KOPT-K1 (cell line): ENCODE data around the gene NRXN3.
"Not testable (repeated sequence)": the region's sequence is repeated elsewhere in the genome, so short reads cannot be mapped to it uniquely, and the experiment has no call there.

ENCODE experiments used
- H3K27ac ChIP-seq: fragments of 200-600 bp; sonication (generic); 2 replicates; pipeline ENCODE4 v1.5.1; 2016; ENCODE audit warnings: antibody characterized with exemption, mild to moderate bottlenecking, low read depth, low read length; ENCODE audit not compliant: poor library complexity, severe bottlenecking
- H3K36me3 ChIP-seq: fragments of 200-600 bp; sonication (generic); 2 replicates; pipeline ENCODE4 v1.5.1; 2017; ENCODE audit warnings: antibody characterized with exemption, mild to moderate bottlenecking, low read length, moderate library complexity; ENCODE audit not compliant: insufficient read depth
- H3K9me3 ChIP-seq: fragments of 200-600 bp; sonication (generic); 2 replicates; pipeline ENCODE4 v1.5.1; 2017; ENCODE audit warnings: antibody characterized with exemption, low read length, mild to moderate bottlenecking; ENCODE audit not compliant: insufficient read depth, poor library complexity, severe bottlenecking

The NRXN3 gene

DNA sequence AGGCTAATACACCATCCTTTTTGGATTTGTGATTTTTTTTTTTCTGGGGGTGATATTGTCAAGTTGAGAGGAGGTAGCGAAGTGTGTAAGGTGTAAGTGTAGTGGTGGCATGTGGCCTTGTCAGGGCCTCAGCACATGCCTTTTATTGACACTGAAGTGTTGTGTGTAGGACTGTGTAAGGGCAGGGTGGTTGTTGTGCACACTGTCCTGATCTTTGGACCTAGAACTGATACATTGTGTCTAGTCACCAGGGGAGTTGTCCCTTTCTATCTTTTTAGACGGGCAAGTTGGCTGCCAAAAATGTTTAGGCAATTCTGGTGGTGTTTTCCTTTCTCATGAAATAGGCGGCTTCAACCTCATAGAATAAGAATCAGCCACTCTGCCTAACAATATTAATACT is 244.0 kb downstream of the NRXN3 start:
- no peaks in the 10 kb centered on the region for H3K9me3 ChIP-seq
- no peaks in the 10 kb centered on the region for H3K36me3 ChIP-seq
- no peak overlapping the region for H3K27ac ChIP-seq

GRCh38 chr14:78417532-78417931 is 247.4 kb downstream of the NRXN3 start:
- Histone ChIP-seq H3K9me3 (no peaks in the 10 kb centered on the region), H3K36me3 (no peaks in the 10 kb centered on the region), H3K27ac (no peak overlapping the region)

DNA sequence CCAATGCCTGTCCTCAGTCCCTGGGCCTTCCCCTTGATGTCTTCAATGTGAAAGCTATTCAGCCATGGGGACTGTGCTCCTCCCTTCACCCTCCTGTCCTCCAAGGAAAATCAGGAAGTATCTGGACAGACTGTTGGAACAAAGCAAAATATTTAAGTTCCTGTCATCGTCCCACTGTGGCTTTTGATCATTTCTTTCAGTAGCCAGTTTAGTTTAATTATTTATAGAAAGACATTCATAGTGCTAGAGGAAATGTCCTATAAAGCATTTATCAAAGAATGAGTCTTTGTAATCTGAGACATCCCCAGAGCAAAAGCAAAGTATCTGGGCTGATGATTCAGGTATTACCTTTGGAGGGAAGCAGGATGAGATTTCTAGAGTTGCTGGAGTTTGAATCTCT is 254.1 kb downstream of the NRXN3 start:
- Histone ChIP-seq H3K36me3 (no peaks in the 10 kb centered on the region), H3K27ac (no peak overlapping the region), H3K9me3 (no peaks in the 10 kb centered on the region)

DNA sequence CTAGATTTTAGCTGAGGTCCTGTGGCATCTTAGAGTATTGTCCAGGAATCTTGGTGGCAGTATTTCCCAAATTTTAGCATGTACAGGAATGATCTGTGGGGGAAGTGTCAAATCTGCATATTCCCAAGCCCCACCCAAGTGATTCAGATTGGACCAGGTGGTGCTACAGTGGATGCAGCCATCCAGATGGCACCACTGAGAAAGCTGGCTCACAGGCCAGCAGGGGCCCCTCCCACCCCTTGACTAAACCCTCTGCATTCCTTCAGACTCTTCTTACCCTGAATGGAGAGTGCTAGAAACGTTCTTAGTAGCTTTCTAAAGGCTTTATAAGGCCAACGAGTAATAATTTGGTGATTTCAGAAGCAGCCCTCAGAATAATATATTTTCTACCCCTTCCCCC is 255.2 kb downstream of the NRXN3 start:
- Histone ChIP-seq H3K9me3 (no peaks in the 10 kb centered on the region), H3K36me3 (no peaks in the 10 kb centered on the region), H3K27ac (no peak overlapping the region)

DNA sequence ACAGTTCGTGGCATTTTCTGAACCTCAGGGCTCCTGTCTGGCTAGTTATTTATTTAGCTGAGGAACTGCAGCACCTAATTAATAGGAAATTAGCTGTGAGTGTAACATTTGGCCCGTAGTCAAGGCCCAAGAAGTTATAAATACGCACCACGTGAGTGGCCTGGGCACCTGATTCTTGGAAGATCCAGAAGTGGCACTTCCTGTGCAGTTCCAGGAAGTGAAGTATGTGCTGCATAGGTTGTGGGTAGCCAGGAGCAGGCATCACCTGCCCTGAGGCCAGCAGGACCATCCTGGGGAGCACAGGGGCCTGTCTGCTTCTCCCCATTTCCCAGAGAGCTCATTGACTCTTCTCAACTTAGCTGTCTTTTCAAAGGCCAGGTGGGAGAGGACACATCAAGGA is 255.6 kb downstream of the NRXN3 start:
- Histone ChIP-seq H3K27ac (no peak overlapping the region), H3K36me3 (no peaks in the 10 kb centered on the region), H3K9me3 (no peaks in the 10 kb centered on the region)

DNA sequence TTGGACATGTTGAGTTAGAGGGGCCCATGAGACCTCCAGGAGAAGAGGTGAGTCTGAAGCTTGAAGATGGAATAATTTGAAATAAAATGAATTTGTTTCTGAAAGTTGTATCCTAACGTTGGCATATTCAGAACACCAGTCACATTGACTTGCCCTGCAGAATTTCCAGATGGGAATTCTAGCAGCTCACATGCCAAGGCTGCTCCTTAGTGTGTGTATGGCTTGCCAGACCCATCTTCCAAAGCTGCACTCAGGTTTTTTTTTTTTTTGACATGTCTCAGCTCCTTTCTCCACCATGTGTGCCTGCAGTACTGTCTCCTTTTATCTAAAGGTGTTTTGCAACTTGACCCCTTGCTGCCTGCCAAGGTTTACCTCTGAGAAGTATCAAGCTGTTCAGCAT is 261.9 kb downstream of the NRXN3 start:
- H3K36me3 ChIP-seq = no peaks in the 10 kb centered on the region
- H3K27ac ChIP-seq = no peak overlapping the region
- no peaks in the 10 kb centered on the region for H3K9me3 ChIP-seq

DNA sequence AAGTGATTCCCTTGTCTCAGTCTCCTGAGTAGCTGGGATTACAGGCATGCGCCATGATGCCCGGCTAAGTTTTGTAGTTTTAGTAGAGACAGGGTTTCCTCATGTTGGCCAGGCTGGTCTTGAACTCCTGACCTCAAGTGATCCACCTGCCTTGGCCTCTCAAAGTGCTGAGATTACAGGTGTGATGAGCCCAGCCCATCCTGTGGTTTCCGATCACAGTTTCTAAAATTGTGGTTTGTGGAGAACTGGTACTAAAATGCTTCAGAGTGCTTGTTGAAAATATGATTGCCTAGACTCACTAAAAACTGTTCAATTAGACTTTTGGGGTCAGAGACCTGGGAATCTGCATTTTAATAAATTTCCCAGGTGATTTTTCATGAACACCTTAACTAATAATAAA is 267.3 kb downstream of the NRXN3 start:
- H3K27ac ChIP-seq, H3K9me3 ChIP-seq, H3K36me3 ChIP-seq: not testable (repeated sequence)

DNA sequence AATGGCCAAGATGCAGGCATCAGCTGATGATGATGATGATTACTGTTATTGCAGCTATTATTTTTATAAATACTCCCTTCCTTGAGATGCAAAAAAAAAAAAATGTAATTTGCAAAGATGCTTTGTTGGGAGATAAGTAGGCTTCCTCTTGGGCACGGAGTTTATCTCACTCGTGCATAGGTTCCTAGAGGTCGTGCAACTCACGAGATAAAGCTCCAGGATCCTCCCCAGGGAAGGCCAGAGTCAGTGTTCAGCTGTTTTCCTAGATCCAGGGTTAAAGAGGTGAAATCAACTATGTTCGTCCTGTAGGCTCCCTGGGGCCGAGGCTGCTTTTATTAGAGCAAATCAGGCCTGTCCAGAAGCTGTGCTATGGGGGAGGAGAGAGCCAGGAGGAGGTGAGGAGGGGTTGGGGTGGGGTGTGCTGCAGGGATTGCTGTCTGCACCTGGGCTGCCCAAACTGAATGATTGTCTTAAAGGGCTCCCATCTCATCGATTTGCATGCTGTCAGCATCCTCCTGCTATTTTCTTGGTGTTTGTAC is 270.3 kb downstream of the NRXN3 start:
- H3K36me3 ChIP-seq = no peaks in the 10 kb centered on the region
- no peaks in the 10 kb centered on the region for H3K9me3 ChIP-seq

DNA sequence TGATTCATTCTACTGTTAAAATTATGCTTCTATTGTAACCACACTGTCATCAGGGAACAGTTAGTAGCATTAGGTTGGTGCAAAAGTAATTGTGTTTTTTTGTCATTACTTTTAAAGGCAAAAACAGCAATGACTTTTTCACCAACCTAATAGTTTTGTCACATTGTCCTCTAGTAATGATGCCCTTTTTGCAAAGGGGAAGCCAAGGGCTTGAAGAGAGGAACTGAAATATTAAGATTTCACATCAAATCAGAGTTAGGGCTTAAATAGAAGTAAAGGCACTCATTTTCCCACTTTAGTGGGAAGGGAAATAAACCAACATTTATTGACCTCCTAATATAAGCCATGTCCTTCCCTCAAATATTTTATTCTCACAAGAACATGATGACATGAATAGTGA is 273.7 kb downstream of the NRXN3 start:
- Histone ChIP-seq H3K36me3 (no peaks in the 10 kb centered on the region), H3K9me3 (no peaks in the 10 kb centered on the region), H3K27ac (no peak overlapping the region)

More for the DNA sequence above, 270.3 kb downstream of the NRXN3 start:
- H3K27ac ChIP-seq = no peak overlapping the region

- Histone ChIP-seq H3K9me3 (no peaks in the 10 kb centered on the region), H3K36me3 (no peaks in the 10 kb centered on the region), H3K27ac (no peak overlapping the region)
Observed at GRCh38 chr14:78445275-78445674, 275.1 kb downstream of the NRXN3 start.

DNA sequence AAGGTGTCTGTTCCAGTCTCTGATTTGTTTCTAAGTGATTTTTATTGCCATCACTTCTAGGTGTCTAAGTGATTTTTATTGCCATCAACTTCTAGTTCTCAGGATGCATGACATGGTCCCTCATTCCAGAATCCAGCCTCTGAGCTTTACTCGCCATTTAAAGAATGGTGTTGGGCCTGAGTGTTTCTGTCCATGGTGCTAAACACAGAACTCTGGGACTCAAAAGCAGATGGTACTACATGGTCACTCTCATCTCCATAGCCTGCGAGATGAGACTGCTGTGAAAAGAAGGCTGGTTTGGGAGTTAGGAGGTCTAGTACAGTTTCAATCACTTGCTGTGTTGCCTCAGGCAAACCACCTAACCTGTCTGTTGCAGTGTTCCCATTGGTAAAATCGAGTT is 276.6 kb downstream of the NRXN3 start:
- H3K36me3 ChIP-seq = no peaks in the 10 kb centered on the region
- no peak overlapping the region for H3K27ac ChIP-seq
- H3K9me3 ChIP-seq = no peaks in the 10 kb centered on the region

GRCh38 chr14:78448164-78449094 is 278.3 kb downstream of the NRXN3 start:
- H3K36me3 ChIP-seq = no peaks in the 10 kb centered on the region
- H3K9me3 ChIP-seq = no peaks in the 10 kb centered on the region
- no peak overlapping the region for H3K27ac ChIP-seq

DNA sequence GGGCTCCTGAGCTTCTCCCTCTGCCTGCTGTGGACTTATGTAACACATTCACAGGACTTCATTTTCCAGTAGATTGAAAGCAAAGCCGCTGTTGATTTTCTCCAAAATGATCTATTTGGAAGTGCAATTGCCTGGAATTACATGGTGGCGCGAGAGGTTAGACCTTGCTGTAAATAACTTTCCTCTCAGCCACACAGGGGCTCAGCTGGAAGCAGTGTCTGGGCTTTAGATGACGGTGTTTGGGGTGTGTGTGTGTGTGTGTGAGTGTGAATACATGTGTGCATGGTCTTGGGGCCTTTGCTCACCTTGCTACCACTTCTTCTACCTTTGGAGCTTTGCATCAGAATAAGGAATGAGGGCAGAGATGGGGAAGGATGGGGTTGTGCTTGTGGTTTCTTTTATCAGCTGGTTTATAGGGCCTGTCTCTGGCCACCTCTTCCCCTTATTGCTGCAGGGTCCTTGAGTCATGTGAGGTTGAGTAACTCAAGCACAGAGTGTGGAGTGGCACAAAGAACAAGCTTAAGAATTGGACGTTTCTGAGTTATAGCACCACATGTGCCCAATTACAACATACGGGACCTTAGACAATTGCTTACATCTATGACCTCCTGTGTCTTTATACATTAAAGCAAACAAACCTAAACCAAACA is 280.6 kb downstream of the NRXN3 start:
- Histone ChIP-seq H3K36me3 (no peaks in the 10 kb centered on the region), H3K9me3 (no peaks in the 10 kb centered on the region), H3K27ac (no peak overlapping the region)

GRCh38 chr14:78451319-78451695 is 281.1 kb downstream of the NRXN3 start:
- Histone ChIP-seq H3K27ac (no peak overlapping the region), H3K36me3 (no peaks in the 10 kb centered on the region), H3K9me3 (no peaks in the 10 kb centered on the region)

GRCh38 chr14:78455896-78456435 is 285.8 kb downstream of the NRXN3 start:
- Histone ChIP-seq H3K36me3 (no peaks in the 10 kb centered on the region), H3K9me3 (no peaks in the 10 kb centered on the region), H3K27ac (no peak overlapping the region)
